Calu3 (cell line): ENCODE data around the gene GLUL. TPM values are rescaled to one million over a fixed set of nuclear protein-coding genes. Genes with fewer than 3 reads are reported as not detected.

Source experiments
- BruUV-seq: library from RNA; stranded (reverse); fragments of 400-500 nt; replicated peaks from 2 replicates; lab custom pipeline; 2021; lab: Mats Ljungman, UMichigan
- CTCF ChIA-PET: fragments of 300-600 bp; sonication (Branson Sonifier 250); formaldehyde crosslinking; loops from one replicate; lab custom pipeline; 2022; ENCODE audit warnings: antibody characterized with exemption; lab: Charles Lee
- DNase-seq: peaks from one replicate; pipeline ENCODE4 v3.0.0; 2022
- H3K27ac Mint-ChIP-seq: one replicate; pipeline ENCODE4 v1.8.0; 2022; ENCODE audit warnings: mixed read lengths; ENCODE audit not compliant: unreplicated experiment
- H3K27me3 Mint-ChIP-seq: one replicate; pipeline ENCODE4 v1.8.0; 2022; ENCODE audit warnings: mixed read lengths; ENCODE audit not compliant: unreplicated experiment
- H3K36me3 Mint-ChIP-seq: one replicate; pipeline ENCODE4 v1.8.0; 2022; ENCODE audit warnings: mild to moderate bottlenecking, moderate library complexity, mixed read lengths; ENCODE audit not compliant: insufficient read depth, unreplicated experiment
- H3K4me1 Mint-ChIP-seq: one replicate; pipeline ENCODE4 v1.8.0; 2022; ENCODE audit warnings: mild to moderate bottlenecking, low read depth, mixed read lengths; ENCODE audit not compliant: unreplicated experiment
- H3K4me3 Mint-ChIP-seq: one replicate; pipeline ENCODE4 v1.8.0; 2022; ENCODE audit warnings: mild to moderate bottlenecking, low read depth, moderate library complexity, mixed read lengths; ENCODE audit not compliant: unreplicated experiment
- H3K9me3 Mint-ChIP-seq: one replicate; pipeline ENCODE4 v1.8.0; 2022; ENCODE audit warnings: low read depth, mixed read lengths; ENCODE audit not compliant: unreplicated experiment
- CTCF ChIP-seq: fragments of 200-600 bp; IDR thresholded peaks from one replicate; pipeline ENCODE4 v1.8.0; 2022; ENCODE audit warnings: antibody characterized with exemption; ENCODE audit not compliant: unreplicated experiment
- intact Hi-C: fragments of 100-400 bp; cut with micrococcal nuclease; formaldehyde crosslinking; loops from one replicate; pipeline ENCODE4 v1.10.0; 2022; ENCODE audit not compliant: unreplicated experiment
- total RNA-seq: library from RNA; stranded (reverse); gene quantifications from 2 replicates; pipeline ENCODE4 v1.2.3, GENCODE V29; 2022

The GLUL gene
- total RNA-seq, 1 experiment from 2014 or later = 188 TPM

- no peak for DNase-seq
- Mint-ChIP-seq H3K36me3 (no peaks in the 10 kb centered on the region), H3K4me3 (no peak overlapping the region), H3K9me3 (no peaks in the 10 kb centered on the region), H3K27me3 (peaks cover 10% of the 10 kb centered on the region), H3K4me1 (no peaks in the 10 kb centered on the region), H3K27ac (no peak overlapping the region)
- no TSS peak for BruUV-seq
- no peak for TF ChIP-seq CTCF
- intact Hi-C loops = no loop called here
- CTCF ChIA-PET = no interaction called here
Measured at GRCh38 chr1:182351790-182352364, 39.7 kb downstream of the GLUL start.

- Mint-ChIP-seq H3K4me1 (no peaks in the 10 kb centered on the region), H3K36me3 (no peaks in the 10 kb centered on the region), H3K9me3 (no peaks in the 10 kb centered on the region), H3K4me3 (no peak overlapping the region), H3K27ac (no peak overlapping the region), H3K27me3 (peaks cover 12% of the 10 kb centered on the region)
- CTCF ChIA-PET = interaction anchor here (0.5 kb wide), 1 partner anchor 125 kb away, joined by 3 read pairs; no protein-coding TSS in a partner anchor
- BruUV-seq = no TSS peak
- TF ChIP-seq CTCF = no peak
- no peak for DNase-seq
- intact Hi-C loops = no loop called here
Measured at GRCh38 chr1:182350839-182351238, 40.8 kb downstream of the GLUL start.

GRCh38 chr1:182348961-182349747, 42.4 kb downstream of the GLUL start:
- no peak for TF ChIP-seq CTCF
- Mint-ChIP-seq H3K4me1 (no peaks in the 10 kb centered on the region), H3K36me3 (no peaks in the 10 kb centered on the region), H3K4me3 (no peak overlapping the region), H3K27ac (no peak overlapping the region), H3K9me3 (no peaks in the 10 kb centered on the region), H3K27me3 (peaks cover 12% of the 10 kb centered on the region)
- no peak for DNase-seq
- intact Hi-C loops = no loop called here
- CTCF ChIA-PET = no interaction called here
- BruUV-seq = no TSS peak

GRCh38 chr1:182347019-182347418, 44.6 kb downstream of the GLUL start:
- no peak for DNase-seq
- BruUV-seq = no TSS peak
- H3K4me3 Mint-ChIP-seq = no peak overlapping the region

More at GRCh38 chr1:182347019-182347418, 44.6 kb downstream of the GLUL start:
- Mint-ChIP-seq H3K9me3 (no peaks in the 10 kb centered on the region), H3K4me1 (no peaks in the 10 kb centered on the region), H3K27me3 (peaks cover 12% of the 10 kb centered on the region), H3K36me3 (no peaks in the 10 kb centered on the region), H3K27ac (no peak overlapping the region)
- TF ChIP-seq CTCF = no peak
- CTCF ChIA-PET = no interaction called here
- intact Hi-C loops = no loop called here
